ENCODE data around the gene JMJD1C.
A peak's percentile ranks its signal among the peaks of the same experiment; 100 is the strongest.

Gene JMJD1C

DNA sequence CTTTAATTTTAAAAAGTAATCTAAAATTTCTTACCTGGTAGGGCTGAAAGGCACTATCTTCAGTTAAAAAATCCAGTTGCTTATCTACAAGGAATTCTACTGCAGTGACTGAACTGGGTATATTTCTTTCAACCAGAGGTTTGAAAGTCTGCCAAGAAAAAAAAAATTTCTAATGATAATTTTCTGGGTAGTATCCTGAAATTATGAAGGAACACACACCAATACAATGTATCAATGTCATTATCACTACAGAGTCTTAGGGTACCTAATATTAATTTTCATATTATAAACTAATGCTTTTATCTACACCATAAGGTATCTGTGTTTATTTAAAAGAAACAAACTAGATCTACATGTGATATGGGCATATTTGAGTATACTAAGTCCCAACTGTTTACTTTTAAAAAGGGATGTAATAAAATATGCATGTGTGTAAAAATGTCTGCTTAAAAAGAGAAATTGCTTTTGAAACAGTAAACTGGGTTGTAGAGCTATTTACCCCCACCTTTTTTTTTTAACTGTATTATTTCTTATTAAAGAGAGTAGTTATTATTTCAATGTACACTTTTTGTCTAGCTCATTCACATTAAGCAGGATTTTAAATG lies 201.1 kb downstream of the JMJD1C start:
- Histone ChIP-seq H3K4me3 (ENCODE audit: low read length) (peak overlapping the region; percentile 84), H3K4me1 (ENCODE audit: control insufficient read depth, insufficient read depth, low read length) (peaks cover 37% of the 10 kb centered on the region), H3K27me3 (replicated peaks; ENCODE audit: control insufficient read depth, insufficient read depth, low read length) (no peaks in the 10 kb centered on the region), H3K9me3 (ENCODE audit: control insufficient read depth, low read length) (no peaks in the 10 kb centered on the region), H3K9ac (ENCODE audit: low read length) (peak overlapping the region; percentile 89), H3K36me3 (ENCODE audit: control insufficient read depth, insufficient read depth, low read length, severe bottlenecking) (peaks cover 9% of the 10 kb centered on the region)
- peak; percentile 43 for DNase-seq (ENCODE audit: low read depth)

DNA sequence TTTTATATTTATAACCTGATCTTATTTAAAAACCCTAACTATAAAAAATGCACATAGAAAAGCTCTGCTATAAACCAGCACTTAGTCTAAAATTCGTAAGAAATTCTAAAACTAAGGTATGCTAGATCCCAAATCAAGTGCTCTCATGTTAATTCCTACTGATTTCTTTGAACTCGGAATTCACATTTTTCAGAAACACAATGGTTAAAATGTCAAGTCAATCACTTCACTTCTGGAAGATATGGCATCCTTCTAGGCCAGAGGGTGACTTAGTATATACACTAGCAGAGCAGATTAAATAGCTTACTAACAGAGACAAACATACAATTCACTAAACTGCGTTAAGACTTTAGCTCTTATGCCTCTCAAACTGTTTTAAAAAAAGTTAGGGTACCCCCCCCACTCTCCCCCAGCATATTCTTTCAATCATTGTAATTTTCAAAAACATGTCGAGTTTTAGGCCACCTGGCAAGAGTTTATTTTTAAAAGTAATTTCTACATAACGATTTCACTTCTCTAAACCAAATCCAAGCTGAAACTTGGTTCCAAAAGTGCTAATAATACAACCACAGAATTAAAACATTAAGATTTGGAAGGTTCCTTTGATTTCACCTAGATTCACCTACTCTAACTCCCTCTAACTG lies 203.2 kb downstream of the JMJD1C start:
- no peaks in the 10 kb centered on the region for H3K9me3 ChIP-seq (ENCODE audit: control insufficient read depth, low read length)
- H3K9ac ChIP-seq (ENCODE audit: low read length) = no peak overlapping the region
- H3K36me3 ChIP-seq (ENCODE audit: control insufficient read depth, insufficient read depth, low read length, severe bottlenecking) = peaks cover 9% of the 10 kb centered on the region
- H3K4me3 ChIP-seq (ENCODE audit: low read length) = no peak overlapping the region
- no peak for DNase-seq (ENCODE audit: low read depth)
- H3K27me3 ChIP-seq (replicated peaks; ENCODE audit: control insufficient read depth, insufficient read depth, low read length) = no peaks in the 10 kb centered on the region
- H3K4me1 ChIP-seq (ENCODE audit: control insufficient read depth, insufficient read depth, low read length) = peaks cover 55% of the 10 kb centered on the region

DNA sequence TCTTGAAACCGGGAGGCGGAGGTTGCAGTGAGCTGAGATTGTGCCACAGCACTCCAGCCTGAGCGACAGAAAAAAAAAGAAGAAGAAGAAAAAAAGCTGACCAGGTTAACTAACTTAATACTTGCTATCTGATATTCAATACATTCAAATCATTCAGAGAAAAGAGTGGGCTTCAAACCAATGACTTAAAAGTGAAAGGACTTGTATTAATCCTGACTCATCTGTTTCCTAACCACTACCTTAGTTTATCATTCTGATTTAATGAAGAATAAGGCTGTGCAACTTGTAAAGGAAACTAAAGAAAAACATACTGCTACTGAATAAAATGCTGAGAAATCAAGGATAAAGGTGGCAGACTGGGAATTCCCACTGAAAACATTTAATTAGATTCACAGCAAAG lies 204.3 kb downstream of the JMJD1C start:
- Histone ChIP-seq H3K9ac (ENCODE audit: low read length) (no peak overlapping the region), H3K4me1 (ENCODE audit: control insufficient read depth, insufficient read depth, low read length) (peaks cover 54% of the 10 kb centered on the region), H3K9me3 (ENCODE audit: control insufficient read depth, low read length) (no peaks in the 10 kb centered on the region), H3K27me3 (replicated peaks; ENCODE audit: control insufficient read depth, insufficient read depth, low read length) (no peaks in the 10 kb centered on the region), H3K4me3 (ENCODE audit: low read length) (no peak overlapping the region), H3K36me3 (ENCODE audit: control insufficient read depth, insufficient read depth, low read length, severe bottlenecking) (peaks cover 9% of the 10 kb centered on the region)
- DNase-seq (ENCODE audit: low read depth) = no peak

DNA sequence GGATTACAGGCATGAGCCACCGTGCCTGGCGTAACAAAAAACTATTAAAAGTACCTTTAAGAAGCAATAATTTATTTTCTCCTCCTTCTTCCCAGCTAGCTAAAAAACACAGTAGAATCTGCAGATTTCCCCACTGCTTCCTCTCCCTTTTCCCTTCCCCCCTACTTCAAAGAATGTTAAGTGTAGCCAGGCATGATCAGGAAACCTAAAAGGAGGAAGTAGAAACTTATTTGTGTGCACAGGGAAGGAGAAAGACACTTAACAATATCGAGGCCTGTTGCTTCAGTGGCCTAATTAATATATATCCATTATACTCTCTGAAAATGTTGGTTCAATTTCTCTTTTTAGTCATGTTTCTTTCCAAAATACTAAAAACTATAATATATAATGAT lies 204.9 kb downstream of the JMJD1C start:
- Histone ChIP-seq H3K9ac (ENCODE audit: low read length) (no peak overlapping the region), H3K9me3 (ENCODE audit: control insufficient read depth, low read length) (no peaks in the 10 kb centered on the region), H3K4me3 (ENCODE audit: low read length) (no peak overlapping the region), H3K36me3 (ENCODE audit: control insufficient read depth, insufficient read depth, low read length, severe bottlenecking) (peaks cover 9% of the 10 kb centered on the region), H3K4me1 (ENCODE audit: control insufficient read depth, insufficient read depth, low read length) (peaks cover 61% of the 10 kb centered on the region), H3K27me3 (replicated peaks; ENCODE audit: control insufficient read depth, insufficient read depth, low read length) (no peaks in the 10 kb centered on the region)
- DNase-seq (ENCODE audit: low read depth) = no peak

DNA sequence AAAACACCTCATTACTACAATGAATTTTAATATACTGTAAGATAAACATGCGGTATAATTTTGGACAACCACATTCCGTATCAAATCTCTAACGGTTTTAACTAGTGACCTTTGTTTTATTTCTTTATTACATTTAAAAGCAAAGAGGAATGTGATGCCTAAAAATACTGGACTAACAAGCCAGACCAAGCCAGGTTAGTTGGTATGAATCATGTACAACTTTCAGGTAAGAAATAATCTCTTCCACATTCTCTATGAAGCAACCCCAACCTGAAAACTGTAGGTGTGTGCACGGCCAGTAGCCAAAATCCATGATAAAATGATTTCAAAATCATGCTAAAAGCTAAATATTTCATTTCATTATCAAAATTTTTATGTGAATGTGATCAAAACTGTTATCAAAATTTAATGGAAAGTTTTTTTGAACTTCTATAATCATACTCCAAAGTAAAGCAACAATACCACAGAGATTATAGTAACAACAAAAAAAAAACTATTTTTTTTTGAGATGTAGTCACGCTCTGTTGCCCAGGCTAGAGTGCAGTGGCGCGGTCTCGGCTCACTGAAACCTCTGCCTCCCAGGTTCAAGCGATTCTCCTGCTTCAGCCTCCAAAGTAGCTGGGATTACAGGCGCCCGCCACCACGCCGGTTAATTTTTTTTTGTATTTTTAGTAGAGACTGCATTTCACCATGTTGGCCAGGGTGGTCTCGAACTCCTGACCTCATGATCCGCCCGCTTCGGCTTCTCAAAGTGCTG lies 205.5 kb downstream of the JMJD1C start:
- Histone ChIP-seq H3K4me3 (ENCODE audit: low read length) (no peak overlapping the region), H3K4me1 (ENCODE audit: control insufficient read depth, insufficient read depth, low read length) (peaks cover 66% of the 10 kb centered on the region), H3K36me3 (ENCODE audit: control insufficient read depth, insufficient read depth, low read length, severe bottlenecking) (peaks cover 9% of the 10 kb centered on the region), H3K9me3 (ENCODE audit: control insufficient read depth, low read length) (no peaks in the 10 kb centered on the region), H3K27me3 (replicated peaks; ENCODE audit: control insufficient read depth, insufficient read depth, low read length) (no peaks in the 10 kb centered on the region), H3K9ac (ENCODE audit: low read length) (no peak overlapping the region)
- no peak for DNase-seq (ENCODE audit: low read depth)

DNA sequence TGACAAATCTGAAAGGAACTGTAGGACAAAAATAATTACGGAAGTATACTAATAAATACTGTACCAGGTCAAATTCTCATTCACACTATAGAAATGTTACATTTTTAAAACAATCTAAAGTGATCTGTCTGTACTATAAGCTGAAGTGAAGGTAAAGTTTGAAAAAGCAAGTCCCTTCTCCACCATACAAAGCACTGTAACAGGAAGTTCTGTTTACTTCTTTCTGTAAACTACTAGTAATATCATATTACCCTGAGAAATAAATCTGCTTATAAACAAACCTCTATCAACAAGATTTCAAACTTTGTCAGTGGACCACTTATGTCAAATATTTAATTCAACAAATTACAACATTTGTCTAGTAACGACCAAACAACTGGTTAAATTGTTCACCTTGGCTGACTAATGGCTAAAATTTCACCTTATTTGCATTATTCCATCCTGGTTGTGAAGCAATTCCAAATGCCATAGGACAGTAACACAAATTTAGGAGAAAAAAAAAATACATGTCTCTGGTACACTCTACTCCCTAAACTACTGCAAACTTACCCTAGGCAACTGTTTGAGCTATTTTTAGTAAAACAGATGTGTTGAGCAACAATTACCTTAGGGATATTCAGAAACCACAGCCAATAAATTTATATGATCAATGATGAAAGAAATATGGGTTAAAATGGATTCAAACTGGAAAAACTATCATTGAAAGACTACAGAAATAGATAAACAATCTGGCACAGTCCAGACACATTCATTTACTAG lies 206.7 kb downstream of the JMJD1C start:
- H3K9me3 ChIP-seq (ENCODE audit: control insufficient read depth, low read length) = no peaks in the 10 kb centered on the region
- H3K27me3 ChIP-seq (replicated peaks; ENCODE audit: control insufficient read depth, insufficient read depth, low read length) = no peaks in the 10 kb centered on the region
- no peak overlapping the region for H3K4me3 ChIP-seq (ENCODE audit: low read length)
- no peak overlapping the region for H3K9ac ChIP-seq (ENCODE audit: low read length)
- peaks cover 62% of the 10 kb centered on the region for H3K4me1 ChIP-seq (ENCODE audit: control insufficient read depth, insufficient read depth, low read length)
- no peak for DNase-seq (ENCODE audit: low read depth)
- peaks cover 9% of the 10 kb centered on the region for H3K36me3 ChIP-seq (ENCODE audit: control insufficient read depth, insufficient read depth, low read length, severe bottlenecking)

DNA sequence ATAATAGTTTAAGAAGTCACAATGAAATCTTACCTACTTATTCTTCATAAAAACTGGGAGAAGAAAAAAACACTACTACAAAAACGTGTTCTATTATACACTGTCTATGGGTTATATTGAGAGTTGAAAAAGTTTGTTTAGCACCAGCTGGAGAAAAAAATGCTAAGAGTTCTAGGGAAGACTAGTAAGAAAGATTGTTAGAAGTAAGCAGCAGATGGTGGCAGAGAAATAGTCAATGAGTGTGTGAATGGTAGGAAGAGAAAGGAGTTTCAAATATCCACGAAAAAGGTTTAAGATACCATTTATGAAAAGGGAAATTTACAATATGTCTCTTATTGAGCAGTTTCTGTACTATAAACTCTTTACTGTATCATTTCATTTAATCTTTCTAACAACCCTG lies 208.0 kb downstream of the JMJD1C start:
- Histone ChIP-seq H3K9me3 (ENCODE audit: control insufficient read depth, low read length) (no peaks in the 10 kb centered on the region), H3K9ac (ENCODE audit: low read length) (no peak overlapping the region), H3K36me3 (ENCODE audit: control insufficient read depth, insufficient read depth, low read length, severe bottlenecking) (peaks cover 9% of the 10 kb centered on the region), H3K4me1 (ENCODE audit: control insufficient read depth, insufficient read depth, low read length) (peaks cover 59% of the 10 kb centered on the region), H3K27me3 (replicated peaks; ENCODE audit: control insufficient read depth, insufficient read depth, low read length) (no peaks in the 10 kb centered on the region), H3K4me3 (ENCODE audit: low read length) (no peak overlapping the region)
- no peak for DNase-seq (ENCODE audit: low read depth)

DNA sequence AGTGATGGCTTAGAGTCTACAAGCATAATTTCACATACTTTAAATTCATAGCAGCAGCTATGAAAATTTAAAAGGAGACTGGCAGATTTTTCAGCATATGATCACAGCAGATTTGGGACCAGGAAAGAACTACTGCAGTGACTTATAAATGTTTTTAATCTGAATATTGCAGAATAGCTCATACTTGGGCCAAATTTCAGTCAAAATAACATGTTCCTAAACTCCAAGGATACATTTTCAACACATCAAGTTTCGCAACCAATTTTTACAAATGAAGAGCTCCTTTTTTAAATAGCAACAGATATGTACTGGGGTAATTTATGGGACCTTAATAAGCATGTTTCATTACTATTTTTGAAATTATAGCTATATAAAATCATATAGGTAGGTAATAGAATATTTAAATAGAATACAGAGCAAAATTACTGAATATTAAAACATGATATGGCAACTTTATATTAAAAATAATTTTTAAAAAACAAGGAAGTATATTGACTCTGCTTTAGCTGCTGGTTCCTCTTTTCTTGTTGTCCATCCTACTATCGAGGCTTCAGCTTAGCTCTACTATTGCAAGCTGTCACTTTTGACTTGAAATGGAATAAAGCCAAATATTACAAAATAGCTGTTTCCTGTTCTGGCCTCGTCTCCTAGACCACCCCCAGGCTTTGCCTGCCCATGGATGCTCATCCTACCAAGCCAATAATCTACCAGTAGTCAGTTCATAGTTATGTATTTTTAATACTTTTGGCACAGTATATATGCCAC lies 209.6 kb downstream of the JMJD1C start:
- Histone ChIP-seq H3K9ac (ENCODE audit: low read length) (peak overlapping the region; percentile 45), H3K4me1 (ENCODE audit: control insufficient read depth, insufficient read depth, low read length) (peaks cover 44% of the 10 kb centered on the region), H3K9me3 (ENCODE audit: control insufficient read depth, low read length) (no peaks in the 10 kb centered on the region), H3K36me3 (ENCODE audit: control insufficient read depth, insufficient read depth, low read length, severe bottlenecking) (peaks cover 9% of the 10 kb centered on the region), H3K4me3 (ENCODE audit: low read length) (peak overlapping the region; percentile 55), H3K27me3 (replicated peaks; ENCODE audit: control insufficient read depth, insufficient read depth, low read length) (no peaks in the 10 kb centered on the region)
- peak; percentile 88 for DNase-seq (ENCODE audit: low read depth)

DNA sequence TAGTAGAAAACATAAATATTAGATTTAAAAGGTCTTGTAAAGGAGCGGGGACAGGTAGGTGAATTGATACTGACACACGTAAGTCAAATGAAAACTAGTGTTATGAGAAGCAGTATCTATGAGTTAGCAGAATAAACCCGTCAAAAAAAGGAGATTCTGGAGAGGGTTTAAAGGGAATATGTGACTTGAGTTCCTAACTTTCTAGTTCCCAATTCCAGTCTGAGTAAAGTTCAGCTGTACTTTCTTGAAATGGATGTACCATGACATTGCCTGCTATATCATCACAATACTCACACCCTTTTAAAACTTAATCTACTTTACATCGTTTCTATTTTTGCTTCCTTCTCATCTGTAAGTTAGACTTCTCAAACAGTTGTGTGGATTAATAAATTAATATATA lies 210.5 kb downstream of the JMJD1C start:
- no peaks in the 10 kb centered on the region for H3K9me3 ChIP-seq (ENCODE audit: control insufficient read depth, low read length)
- peaks cover 4% of the 10 kb centered on the region for H3K36me3 ChIP-seq (ENCODE audit: control insufficient read depth, insufficient read depth, low read length, severe bottlenecking)
- H3K27me3 ChIP-seq (replicated peaks; ENCODE audit: control insufficient read depth, insufficient read depth, low read length) = no peaks in the 10 kb centered on the region
- peaks cover 40% of the 10 kb centered on the region for H3K4me1 ChIP-seq (ENCODE audit: control insufficient read depth, insufficient read depth, low read length)
- H3K9ac ChIP-seq (ENCODE audit: low read length) = peak overlapping the region; percentile 29
- no peak overlapping the region for H3K4me3 ChIP-seq (ENCODE audit: low read length)
- DNase-seq (ENCODE audit: low read depth) = no peak

DNA sequence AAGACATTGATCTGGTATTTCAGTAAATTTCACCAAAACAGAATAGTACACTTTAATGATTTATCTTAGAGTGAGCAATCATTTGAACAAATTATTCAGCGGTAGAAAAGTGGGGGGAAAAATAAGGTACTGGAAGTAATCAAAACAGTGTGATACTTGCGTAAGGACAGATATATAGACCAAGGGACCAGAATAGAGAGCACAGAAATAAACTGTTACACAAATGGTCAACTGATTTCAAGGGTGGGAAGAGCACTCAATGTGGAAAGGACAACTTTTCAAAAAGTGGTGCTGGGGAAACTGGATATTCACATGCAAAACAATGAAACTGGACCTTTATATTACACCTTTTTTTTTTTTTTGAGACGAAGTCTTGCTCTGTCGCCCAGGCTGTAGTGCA lies 212.7 kb downstream of the JMJD1C start:
- Histone ChIP-seq H3K27me3 (replicated peaks; ENCODE audit: control insufficient read depth, insufficient read depth, low read length) (no peaks in the 10 kb centered on the region), H3K4me1 (ENCODE audit: control insufficient read depth, insufficient read depth, low read length) (peaks cover 24% of the 10 kb centered on the region), H3K36me3 (ENCODE audit: control insufficient read depth, insufficient read depth, low read length, severe bottlenecking) (no peaks in the 10 kb centered on the region), H3K9me3 (ENCODE audit: control insufficient read depth, low read length) (no peaks in the 10 kb centered on the region), H3K9ac (ENCODE audit: low read length) (no peak overlapping the region), H3K4me3 (ENCODE audit: low read length) (no peak overlapping the region)
- no peak for DNase-seq (ENCODE audit: low read depth)

Data from adipocyte (in vitro differentiated cells).